ENCODE results near the gene TNS3.

- TF ChIP-seq FOXC1 (CRISPR knock-in tag; IDR thresholded peaks at IDR 0.05; ENCODE audit: borderline replicate concordance) = no peak
- TF ChIP-seq RAD21 (CRISPR knock-in tag; IDR thresholded peaks at IDR 0.05) = no peak
- TF ChIP-seq JUN (CRISPR knock-in tag; IDR thresholded peaks at IDR 0.05) = no peak
- no peak for TF ChIP-seq WIZ (CRISPR knock-in tag; IDR thresholded peaks at IDR 0.05)
Measured at GRCh38 chr7:47383072-47383471, 198.8 kb downstream of the TNS3 start.

Measured in HepG2 (cell line).